Frontal cortex (tissue), 4 donors: ENCODE data around the gene UBTF. TPM values are rescaled to one million over a fixed set of nuclear protein-coding genes. Genes with fewer than 3 reads are reported as not detected.
"Not testable (repeated sequence)": the region's sequence is repeated elsewhere in the genome, so short reads cannot be mapped to it uniquely, and the experiment has no call there.

Source experiments
- DNase-seq, 2 donors: peaks; one replicate each; pipeline ENCODE4 v3.0.0; 2012; ENCODE audit warnings: low spot score in 2 of 2
- FAIRE-seq: peaks from 2 replicates; lab custom pipeline; 2012; peaks lifted over from hg19 to GRCh38; lab: Jason Lieb, UNC
- total RNA-seq: library from RNA; depleted of rRNA; stranded (reverse); fragments of >200 nt; gene quantifications from one replicate; pipeline ENCODE4 v1.2.3, GENCODE V29; 2014
- donor health status: control.
- donor health status: control.
- donor health status: control.

UBTF gene
- total RNA-seq, 1 donor from 2014 or later = 69.3 TPM

DNA sequence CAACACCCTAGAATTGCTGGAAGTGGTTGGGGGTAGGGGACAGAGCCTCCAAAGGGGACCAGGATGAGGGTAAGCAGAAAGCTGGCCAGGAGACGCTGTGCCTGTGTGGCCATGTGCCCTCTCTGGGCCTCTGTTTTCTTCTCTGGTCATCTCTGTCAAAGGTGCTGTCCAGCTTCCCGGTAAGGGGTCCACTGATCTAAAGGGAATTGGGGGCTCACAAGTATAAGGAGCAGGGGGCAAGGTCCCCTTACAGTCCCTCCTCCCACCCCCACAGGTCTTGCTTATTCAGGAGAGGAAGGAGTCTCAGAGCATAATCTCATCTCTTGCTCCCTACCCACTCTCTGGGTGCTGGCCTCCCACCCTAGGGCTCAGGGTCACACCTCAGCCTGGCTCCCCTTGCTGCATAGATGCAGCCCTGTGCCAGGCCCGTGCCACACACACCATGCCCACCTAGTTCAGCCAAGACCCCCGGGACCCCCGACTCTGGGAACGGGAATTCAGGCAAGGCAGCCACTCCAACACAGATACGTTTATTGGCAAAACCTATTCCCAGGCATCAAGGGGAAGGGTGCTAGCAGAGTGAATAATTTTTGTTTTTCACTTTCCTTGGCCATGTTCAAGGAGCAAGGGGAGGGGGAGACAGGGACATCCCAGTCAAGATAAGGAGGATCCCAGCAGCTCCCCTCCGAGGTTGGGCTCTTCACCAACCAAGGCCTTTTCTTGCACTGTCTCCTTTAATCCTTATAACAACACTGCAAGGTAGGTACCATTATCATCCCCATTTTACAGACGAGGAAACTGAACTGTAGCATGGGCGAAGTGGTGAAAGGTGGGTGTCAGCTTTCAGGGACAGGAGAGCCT, 28.6 kb upstream of the UBTF start:
- FAIRE-seq = no peak
- DNase-seq = no peak

- DNase-seq = no peak
- FAIRE-seq = no peak
Measured at GRCh38 chr17:44247440-44247841, 28.0 kb upstream of the UBTF start.

- no peak for FAIRE-seq
- DNase-seq = no peak
Measured at GRCh38 chr17:44241106-44241624, 21.7 kb upstream of the UBTF start.

- not testable (repeated sequence) for DNase-seq, FAIRE-seq
Measured at GRCh38 chr17:44237886-44238285, 18.4 kb upstream of the UBTF start.

DNA sequence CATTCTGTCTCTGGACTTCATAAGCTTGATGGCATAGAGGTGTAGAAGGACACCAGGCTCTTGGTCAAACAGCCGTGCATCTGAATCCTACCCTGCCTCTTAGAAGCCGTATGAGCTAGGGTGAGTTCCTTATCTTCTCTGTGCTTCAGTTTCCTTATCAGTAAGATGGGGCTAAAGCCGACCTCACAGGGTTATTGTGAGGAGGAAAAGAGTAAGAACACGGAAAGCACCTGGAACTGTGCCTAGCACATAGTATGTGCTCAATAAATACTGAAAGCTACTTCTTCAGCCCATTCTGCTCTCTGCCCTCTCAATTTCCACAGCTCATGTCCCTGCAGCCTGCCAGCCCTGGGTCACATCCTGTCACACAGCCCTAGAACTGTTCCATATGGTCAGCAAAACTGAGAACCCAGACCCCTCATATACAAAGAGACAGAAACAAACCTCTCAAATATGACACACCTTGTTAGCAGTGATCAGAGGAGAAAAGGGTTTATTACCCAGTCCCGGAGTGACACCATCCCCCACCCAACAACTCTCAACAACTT, 17.0 kb upstream of the UBTF start:
- FAIRE-seq (no peak), DNase-seq (no peak)

DNA sequence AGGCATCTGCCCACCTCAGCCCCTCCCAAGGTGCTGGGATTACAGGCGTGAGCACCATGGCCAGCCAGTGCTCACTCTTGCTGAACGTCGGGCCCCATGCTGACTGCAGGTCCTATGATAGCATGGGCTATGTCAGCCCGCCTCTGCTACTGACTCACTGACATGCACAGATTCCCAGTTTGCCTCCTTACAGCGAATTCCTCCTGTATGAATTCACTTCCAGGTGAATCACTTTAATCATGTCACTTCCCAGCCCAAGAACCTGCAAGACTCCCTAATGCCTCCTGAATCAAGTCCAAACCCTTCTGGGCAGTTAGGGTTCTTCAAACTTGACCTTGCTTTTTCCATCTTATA, 16.1 kb upstream of the UBTF start:
- FAIRE-seq (no peak), DNase-seq (no peak)

- FAIRE-seq (no peak), DNase-seq (no peak)
Measured at GRCh38 chr17:44233582-44233981, 14.1 kb upstream of the UBTF start.

- DNase-seq (no peak), FAIRE-seq (no peak)
Measured at GRCh38 chr17:44232061-44232460, 12.6 kb upstream of the UBTF start.

- DNase-seq (no peak), FAIRE-seq (no peak)
Measured at GRCh38 chr17:44230140-44230539, 10.7 kb upstream of the UBTF start.

DNA sequence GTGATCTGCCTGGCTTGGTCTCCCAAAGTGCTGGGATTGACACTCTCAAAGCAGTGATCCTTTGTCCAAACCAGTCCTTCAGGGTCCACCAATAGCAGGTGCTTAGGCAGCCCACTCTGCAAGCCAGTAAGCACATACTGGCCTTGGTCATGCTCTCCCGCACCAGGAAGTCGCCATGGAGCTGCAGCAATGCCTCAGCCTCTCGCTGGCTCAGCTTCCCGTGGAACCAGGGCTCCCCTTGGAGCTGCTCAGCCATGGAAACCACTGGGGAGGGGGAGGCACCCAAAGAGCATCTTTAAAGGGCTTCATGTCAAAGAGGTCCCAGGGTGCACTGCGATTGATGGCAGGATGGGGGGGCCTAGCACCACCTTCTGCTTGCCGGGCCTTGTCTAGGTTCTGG, 9.6 kb upstream of the UBTF start:
- FAIRE-seq (no peak), DNase-seq (no peak)

- no peak for FAIRE-seq
- no peak for DNase-seq
Measured at GRCh38 chr17:44223541-44224071, 4.1 kb upstream of the UBTF start.

GRCh38 chr17:44222112-44222869, 2.8 kb upstream of the UBTF start:
- peak; percentile 84 to 85 for DNase-seq
- FAIRE-seq = no peak

DNA sequence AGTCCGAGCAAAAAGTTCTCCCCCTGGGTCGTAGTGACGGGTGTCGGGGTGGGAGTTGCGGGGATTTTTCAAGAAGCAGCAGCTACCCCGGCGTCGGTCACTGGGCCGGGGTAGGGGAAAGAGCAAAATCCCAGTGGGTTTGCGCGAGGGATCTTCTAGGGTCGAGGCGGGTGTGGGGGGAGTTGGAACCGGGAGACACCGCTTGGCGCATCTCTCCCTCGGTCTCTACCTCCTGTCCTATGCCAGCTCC, 2.3 kb upstream of the UBTF start:
- DNase-seq = no peak
- FAIRE-seq = no peak

DNA sequence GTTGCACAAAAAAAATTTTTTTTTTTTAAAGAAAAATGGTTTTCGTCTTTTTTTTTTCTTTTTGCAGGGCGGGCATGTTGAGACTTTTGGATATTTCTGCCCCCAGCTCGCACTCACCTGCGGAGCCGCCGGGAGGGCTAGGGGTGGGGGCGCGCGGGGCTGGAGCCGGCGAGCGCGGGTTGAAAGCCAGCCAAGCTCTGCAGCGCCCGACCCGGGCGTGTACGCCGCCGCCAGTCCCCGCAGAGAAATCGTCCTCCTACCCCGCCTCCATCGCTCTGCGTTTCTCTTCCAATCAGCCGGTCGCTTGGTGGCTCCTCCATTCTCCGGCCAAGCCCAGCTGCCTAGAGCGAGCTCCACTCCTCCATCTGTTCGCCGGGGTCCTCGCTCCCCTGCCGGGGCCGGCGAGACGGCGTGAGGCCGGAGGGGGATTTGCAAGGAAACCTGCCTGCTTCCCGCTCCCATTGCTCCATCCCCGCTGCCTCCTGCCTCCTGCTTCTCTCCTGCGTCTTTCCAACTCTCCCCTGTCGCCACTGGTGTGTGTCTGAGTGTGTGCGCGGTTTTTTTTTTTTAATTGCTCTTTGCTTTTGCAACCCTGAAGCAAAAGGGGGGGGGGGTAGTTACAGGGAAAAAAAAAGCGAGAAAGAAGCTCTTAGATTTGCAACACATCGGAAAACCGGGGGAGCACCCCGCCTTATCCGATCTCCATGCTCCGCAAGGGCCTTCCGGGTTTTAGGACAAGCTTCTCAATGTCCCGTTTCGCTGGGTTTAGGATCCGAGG, 1.8 kb upstream of the UBTF start:
- no peak for FAIRE-seq

DNA sequence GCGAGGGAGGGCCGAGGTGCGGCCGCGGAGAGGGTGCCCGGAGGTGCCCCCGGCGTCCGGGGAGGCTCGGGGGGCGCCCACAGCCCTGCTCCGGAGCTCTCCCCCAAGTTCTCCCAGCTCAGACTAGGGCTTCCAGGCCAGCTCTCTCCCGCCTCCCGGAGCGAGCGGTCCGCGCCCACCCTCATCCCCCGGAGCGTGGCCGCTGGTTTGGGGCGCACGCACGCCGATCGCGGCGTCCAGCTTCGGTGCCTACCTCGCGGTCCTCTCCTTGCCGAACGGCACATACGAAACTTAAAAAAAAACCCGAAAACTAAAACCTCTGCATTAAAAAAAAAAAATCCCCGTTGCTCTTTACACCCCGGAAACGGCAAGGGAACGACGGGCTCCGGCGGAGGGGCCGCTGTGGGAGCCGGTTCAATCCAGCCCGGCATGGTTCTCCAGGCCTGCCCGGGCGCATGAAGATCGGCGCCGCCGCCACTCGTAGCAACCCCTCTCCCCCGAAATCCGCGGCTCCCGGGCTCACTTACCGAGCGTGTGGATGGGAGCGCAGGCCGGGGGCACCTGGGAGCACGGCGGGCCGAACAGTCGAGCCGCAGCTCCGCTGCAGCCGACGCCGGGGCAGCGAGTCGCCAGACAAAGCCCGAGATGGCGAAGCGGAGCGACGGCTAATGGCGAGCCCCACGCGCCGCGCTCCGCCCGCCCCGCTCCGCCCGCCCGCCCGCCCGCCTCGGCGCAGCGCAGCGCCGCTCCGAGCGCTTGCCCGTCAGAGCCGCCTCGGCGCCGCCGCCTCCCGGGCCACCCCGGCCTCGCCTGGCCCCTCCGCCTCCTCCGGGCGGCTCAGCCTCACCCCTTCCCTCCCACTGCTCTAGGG, 973 bp upstream of the UBTF start:
- peak; percentile 53 to 78 for DNase-seq
- no peak for FAIRE-seq

More for the DNA sequence above, 1.8 kb upstream of the UBTF start:
- peak; percentile 62 to 78 for DNase-seq

DNA sequence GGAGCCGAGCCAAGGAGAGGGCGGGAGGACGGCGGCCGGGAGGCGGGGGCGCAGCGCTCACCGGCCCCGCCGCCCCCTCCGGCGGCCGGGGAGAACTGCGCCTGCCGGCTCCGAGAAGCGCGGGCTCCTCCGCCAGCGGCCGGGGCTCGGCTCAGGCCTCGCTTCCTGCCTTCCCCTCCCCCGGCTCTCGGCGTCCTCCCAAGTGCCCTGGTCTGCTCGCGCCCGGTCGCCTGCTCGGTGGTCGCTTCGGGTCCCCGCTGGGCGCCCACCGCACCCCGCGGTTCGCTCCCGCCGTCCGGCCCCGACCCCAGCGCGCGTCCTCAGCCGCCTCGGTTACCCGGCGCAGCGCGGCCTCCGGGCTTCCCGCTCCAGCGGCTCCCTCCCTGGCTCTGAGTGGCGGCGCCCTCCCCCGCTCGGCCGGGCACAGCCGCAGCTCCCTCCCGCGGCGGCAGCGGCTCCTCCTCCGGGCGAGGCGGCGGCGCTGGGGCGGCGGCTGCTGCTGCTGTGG, 313 bp downstream of the UBTF start:
- DNase-seq (peak; percentile 66 to 80), FAIRE-seq (no peak)

DNA sequence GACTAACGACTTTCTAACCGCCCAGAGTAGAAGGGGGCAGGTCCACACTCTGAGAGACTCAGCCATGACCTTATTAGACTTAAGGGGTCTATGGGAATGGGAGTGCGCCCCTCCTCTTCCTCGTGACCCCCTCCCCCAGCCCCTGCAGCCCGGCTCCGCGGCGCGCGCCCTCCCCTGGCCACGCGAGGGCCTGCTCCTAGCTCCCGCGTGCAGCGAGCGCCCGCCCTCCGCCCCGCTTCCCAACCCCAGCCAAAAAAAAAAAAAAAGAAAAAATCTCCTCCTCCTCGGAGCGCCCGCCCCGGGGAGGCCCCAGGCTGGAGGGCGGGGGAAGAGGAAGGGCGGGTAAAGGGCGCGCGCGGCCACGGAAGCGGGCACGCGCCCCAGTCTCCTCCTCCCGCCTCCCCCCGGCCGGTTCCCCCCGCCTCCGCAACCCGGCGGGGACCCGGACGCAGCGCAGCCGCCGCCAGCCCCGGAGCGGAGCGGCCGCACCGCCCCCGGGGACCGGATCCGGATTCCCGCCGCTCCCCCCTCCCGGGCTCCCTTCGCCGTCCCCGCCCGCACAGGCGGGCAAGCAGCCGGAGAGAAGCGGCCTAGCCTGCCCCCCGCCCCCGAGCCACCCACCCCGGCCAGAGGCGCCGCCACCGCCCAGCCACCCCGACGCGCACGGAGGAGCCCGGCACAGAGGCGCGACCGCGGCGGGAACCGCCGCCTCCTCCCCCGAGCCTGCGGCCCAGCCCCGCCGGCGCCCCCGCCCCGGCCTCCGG, 949 bp downstream of the UBTF start:
- FAIRE-seq (no peak), DNase-seq (peak; percentile 94 to 96)

DNA sequence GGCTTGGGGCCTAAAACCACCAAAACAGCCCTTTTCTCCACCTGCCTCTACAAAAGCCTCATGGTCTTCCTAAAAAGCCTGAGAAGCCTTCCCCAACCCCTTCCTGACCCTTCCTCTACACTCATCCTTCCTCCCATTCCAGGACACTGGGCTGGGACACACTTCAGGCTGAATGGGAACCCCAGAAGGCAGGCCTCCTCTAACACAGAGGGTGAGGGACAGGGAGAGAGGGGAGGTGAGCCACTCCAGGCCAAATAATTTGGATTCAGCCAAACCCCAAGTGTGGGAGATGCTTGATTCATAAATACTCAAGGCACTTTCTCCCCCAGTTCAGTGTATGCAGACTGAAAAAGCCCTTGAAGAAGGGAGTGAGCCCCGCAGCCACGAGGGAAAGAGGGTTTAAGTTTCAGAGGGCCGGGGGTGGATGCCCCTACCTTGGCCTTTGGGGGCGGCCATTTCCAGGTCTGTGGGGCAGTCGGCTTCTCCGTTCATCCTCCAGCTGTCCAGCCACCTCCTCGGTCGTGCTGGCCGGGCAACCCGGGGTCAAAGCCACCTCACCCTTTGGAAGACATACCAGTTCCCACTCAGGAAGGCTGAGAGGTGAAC, 1.6 kb downstream of the UBTF start:
- DNase-seq (no peak), FAIRE-seq (no peak)
